C4-2B (cell line): ENCODE measurements around the gene SLC23A2.
"Not testable (repeated sequence)": the region's sequence is repeated elsewhere in the genome, so short reads cannot be mapped to it uniquely, and the experiment has no call there.

Source experiments
- H3K27ac ChIP-seq: fragments of 450-650 bp; 2 replicates; pipeline ENCODE4 v1.5.1; 2017
- CTCF ChIP-seq: fragments of 450-650 bp; conservative IDR thresholded peaks from 2 replicates; pipeline ENCODE4 v1.5.1; 2017; ENCODE audit warnings: mild to moderate bottlenecking
- ZFX ChIP-seq: fragments of 450-650 bp; IDR thresholded peaks from 2 replicates; pipeline ENCODE4 v1.6.1; 2017

The SLC23A2 gene

GRCh38 chr20:4886771-4887527, 114.4 kb downstream of the SLC23A2 start:
- TF ChIP-seq CTCF (no peak), ZFX (no peak)
- H3K27ac ChIP-seq, result no peak overlapping the region

GRCh38 chr20:4885877-4886276, 115.4 kb downstream of the SLC23A2 start:
- no peak overlapping the region for H3K27ac ChIP-seq
- TF ChIP-seq ZFX (no peak), CTCF (no peak)

GRCh38 chr20:4883546-4883945, 117.8 kb downstream of the SLC23A2 start:
- TF ChIP-seq CTCF (no peak), ZFX (no peak)
- no peak overlapping the region for H3K27ac ChIP-seq

GRCh38 chr20:4883051-4883450, 118.3 kb downstream of the SLC23A2 start:
- TF ChIP-seq ZFX (no peak), CTCF (no peak)
- no peak overlapping the region for H3K27ac ChIP-seq

GRCh38 chr20:4881006-4881730, 120.1 kb downstream of the SLC23A2 start:
- H3K27ac ChIP-seq, result no peak overlapping the region
- TF ChIP-seq CTCF, result no peak
- TF ChIP-seq ZFX, result no peak

GRCh38 chr20:4880051-4880450, 121.3 kb downstream of the SLC23A2 start:
- TF ChIP-seq CTCF (no peak), ZFX (no peak)

GRCh38 chr20:4878099-4878498, 123.2 kb downstream of the SLC23A2 start:
- not testable (repeated sequence) for H3K27ac ChIP-seq

More at GRCh38 chr20:4880051-4880450, 121.3 kb downstream of the SLC23A2 start:
- no peak overlapping the region for H3K27ac ChIP-seq
